GM10248 (cell line): Measurements from ENCODE around the gene VAT1L.

Experiments used
- CTCF ChIA-PET: fragments of 300-600 bp; sonication (Branson Sonifier 250); formaldehyde crosslinking; extraction: SDS; loops from one replicate; lab custom pipeline; 2021; ENCODE audit warnings: antibody characterized with exemption; lab: Yijun Ruan, JAX
- POLR2A ChIA-PET: fragments of 350-650 bp; sonication (Branson Sonifier 250); formaldehyde crosslinking; extraction: SDS; loops from one replicate; lab custom pipeline; 2020; ENCODE audit warnings: antibody characterized with exemption; lab: Yijun Ruan, JAX
- DNase-seq: peaks from one replicate; pipeline ENCODE4 v3.0.0; 2012; ENCODE audit errors: extremely low spot score
- CTCF ChIP-seq: IDR thresholded peaks from 2 replicates; pipeline ENCODE4 v1.5.1; 2012; ENCODE audit warnings: mild to moderate bottlenecking, low read depth; ENCODE audit errors: extremely low read depth, missing control alignments, control extremely low read depth

VAT1L gene

GRCh38 chr16:77873066-77873465, 84.7 kb downstream of the VAT1L start:
- POLR2A ChIA-PET = no interaction called here
- CTCF ChIA-PET = no interaction called here
- no peak for TF ChIP-seq CTCF
- DNase-seq = no peak

- POLR2A ChIA-PET = no interaction called here
- no peak for TF ChIP-seq CTCF
- DNase-seq = no peak
- CTCF ChIA-PET = no interaction called here
Observed at GRCh38 chr16:77874347-77874746, 86.0 kb downstream of the VAT1L start.

GRCh38 chr16:77876776-77877175, 88.4 kb downstream of the VAT1L start:
- no peak for DNase-seq
- POLR2A ChIA-PET = no interaction called here
- TF ChIP-seq CTCF = no peak
- CTCF ChIA-PET = no interaction called here

- no peak for TF ChIP-seq CTCF
- POLR2A ChIA-PET = no interaction called here
- DNase-seq = no peak
- CTCF ChIA-PET = no interaction called here
Observed at GRCh38 chr16:77877712-77878347, 89.5 kb downstream of the VAT1L start.

- no peak for DNase-seq
- CTCF ChIA-PET = no interaction called here
- no peak for TF ChIP-seq CTCF
- POLR2A ChIA-PET = no interaction called here
Observed at GRCh38 chr16:77881355-77882030, 93.1 kb downstream of the VAT1L start.

GRCh38 chr16:77882358-77882757, 94.0 kb downstream of the VAT1L start:
- no peak for TF ChIP-seq CTCF
- DNase-seq = no peak
- POLR2A ChIA-PET = no interaction called here
- CTCF ChIA-PET = interaction anchor here (0.9 to 1.5 kb wide), 2 partner anchors 16 to 28 kb away, joined by 3 read pairs; no protein-coding TSS in a partner anchor
